Airway epithelial cell (primary cell): ENCODE data around the gene ADGRF3. TPM values are rescaled to one million over a fixed set of nuclear protein-coding genes. Genes with fewer than 3 reads are reported as not detected.

Experiments
- total RNA-seq: library from RNA; depleted of rRNA; stranded (reverse); fragments of >200 nt; gene quantifications from 2 replicates; pipeline ENCODE4 v1.2.3, GENCODE V29; 2015

Gene ADGRF3
- total RNA-seq = not detected in 2 replicates

GRCh38 chr2:26346454-26347053, at the start of gene ADGRF3:
TSS of gene ADGRF3 (minus strand) at chr2:26346789. CDS start at chr2:26346234, 555 bp downstream.

DNA sequence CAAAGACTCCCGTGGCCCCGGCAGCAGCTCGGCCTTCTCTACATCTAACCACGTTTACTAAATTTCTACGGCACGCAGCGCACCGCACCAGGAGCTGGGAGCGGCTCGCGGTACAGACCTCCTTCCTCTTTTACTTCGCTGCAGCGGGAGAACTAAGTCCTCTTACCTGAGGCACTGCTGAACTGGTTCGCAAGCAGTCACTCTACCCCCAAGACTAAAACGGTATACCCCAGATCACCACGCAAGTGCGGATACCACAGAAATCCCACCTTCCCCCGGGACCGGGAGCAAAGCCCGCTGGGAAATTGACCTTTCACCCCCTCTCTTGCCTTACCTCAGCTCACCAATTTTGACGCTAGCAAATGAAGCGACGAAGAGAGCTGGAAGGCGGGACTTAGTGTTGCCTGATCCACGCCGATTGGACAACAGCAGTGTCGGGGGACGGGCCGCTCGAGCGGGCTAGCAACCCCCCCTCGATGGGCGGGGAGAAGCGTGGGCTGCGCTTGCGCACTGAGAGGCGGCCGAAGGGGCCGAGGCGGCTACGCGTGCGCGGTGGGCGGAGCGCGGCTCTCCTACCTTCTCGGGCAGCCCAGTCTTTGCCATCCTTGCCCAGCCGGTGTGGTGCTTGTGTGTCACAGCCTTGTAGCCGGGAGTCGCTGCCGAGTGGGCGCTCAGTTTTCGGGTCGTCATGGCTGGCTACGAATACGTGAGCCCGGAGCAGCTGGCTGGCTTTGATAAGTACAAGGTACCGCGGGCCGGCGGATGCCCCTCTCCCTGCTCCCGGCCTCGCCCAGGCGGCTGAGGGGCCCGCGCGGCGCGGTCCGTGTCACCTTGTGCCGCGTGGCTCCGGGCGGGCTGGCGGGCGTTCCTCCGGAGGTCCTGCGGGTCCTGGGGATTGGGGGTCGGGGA, 790 bp downstream of the ADGRF3 start, which contains the start of gene SELENOI:
Gene SELENOI (plus strand): TSS at position 599 of the 909 bp plus-strand sequence. CDS start 90 bp downstream, at position 689.

Other genes starting within 250 kb of the ADGRF3 start
- 0.05 and 0.42 TPM in 2 replicates for gene GAREM2, start 173.7 kb downstream of the ADGRF3 start, total RNA-seq
- gene HADHA, start 102.2 kb downstream of the ADGRF3 start, total RNA-seq = 129 and 144 TPM in 2 replicates
- 116 TPM in 2 replicates for gene HADHB, start 101.8 kb downstream of the ADGRF3 start, total RNA-seq
- gene SELENOI, start 646 bp downstream of the ADGRF3 start, total RNA-seq = 27.2 and 35.5 TPM in 2 replicates
- gene DRC1, start 55.1 kb upstream of the ADGRF3 start, total RNA-seq = not detected in 2 replicates
- gene OTOF, start 131.3 kb upstream of the ADGRF3 start, total RNA-seq = not detected in 2 replicates